Pancreas (tissue), 10 donors: Measurements from ENCODE around the gene DMRTB1. TPM values are rescaled to one million over a fixed set of nuclear protein-coding genes. Genes with fewer than 3 reads are reported as not detected.

Experiments
- ATAC-seq, 4 donors: fragments of 200-7000 bp; cut with Tn5 transposase; one replicate each; pipeline versions ENCODE4 v1.8.0 to v1.9.1; 2020; ENCODE audit warnings: mild to moderate bottlenecking in 4 of 4, moderate library complexity in 4 of 4
- DNase-seq, 6 donors: peaks; one replicate each; pipeline ENCODE4 v3.0.0-alpha.2; 2020
- FAIRE-seq: peaks from 2 replicates; lab custom pipeline; 2012; peaks lifted over from hg19 to GRCh38; lab: Jason Lieb, UNC
- H3K27ac ChIP-seq, 4 donors: fragments of 200-600 bp; sonication (generic); 1 replicate in 3 of 4; 2 replicates in 1 of 4; pipeline versions ENCODE4 v1.5.0 to v1.8.0; 2020
- H3K27me3 ChIP-seq, 4 donors: fragments of 200-600 bp; one replicate each; pipeline ENCODE4 v1.8.0; 2021
- H3K36me3 ChIP-seq, 3 donors: fragments of 200-600 bp; sonication (generic) in 1 of 3; one replicate each; pipeline versions ENCODE4 v1.5.0 to v1.8.0; 2020 to 2021
- H3K4me1 ChIP-seq, 3 donors: fragments of 200-600 bp; one replicate each; pipeline ENCODE4 v1.8.0; 2021
- H3K4me3 ChIP-seq, 4 donors: fragments of 200-600 bp; sonication (generic) in 2 of 4; one replicate each; pipeline versions ENCODE4 v1.5.0 to v1.8.0; 2020 to 2021
- H3K9me3 ChIP-seq, 4 donors: fragments of 200-600 bp; one replicate each; pipeline ENCODE4 v1.8.0; 2021
- WGBS, 2 donors: extraction: QIAGEN DNeasy Blood & Tissue Kit; methylation state at CpG; one replicate each; pipeline ENCODE4 v1.1.7; 2013; 5-methylcytosine and 5-hydroxymethylcytosine counted together
- intact Hi-C, 3 donors: fragments of 100-400 bp; cut with DNase I; formaldehyde crosslinking; loops; one replicate each; pipeline versions ENCODE4 v1.11.1 to v1.14.2; 2022
- polyA plus RNA-seq, 2 donors: library from polyadenylated mRNA; stranded (reverse); fragments of 200-250 nt; gene quantifications; one replicate each; pipeline ENCODE4 v1.2.3, GENCODE V29; 2013
- total RNA-seq, 6 donors: library from RNA; stranded (reverse); fragmentation: NEBNext Ultra II Directional in 4 of 6; extraction: Animal tissue kit (Norgen Biotek cat#: 25700) in 4 of 6; gene quantifications; one replicate each; pipeline versions ENCODE4 v1.2.1 to v1.2.4, GENCODE V29; 2021 to 2023
- TF ChIP-seq, protein P1 (sequence below), 4 donors: fragments of 200-600 bp; sonication (generic) in 3 of 4; IDR thresholded peaks; one replicate each; pipeline versions ENCODE4 v1.5.0 to v1.8.0; 2021; ENCODE audit warnings: antibody characterized with exemption in 4 of 4
- donor health status: healthy with polysubstance abuse.
- donor health status: DM: no; HTN: no; CAD: no; lungs with moderate emphysema.
- donor health status: DM: no; HTN: no; CAD: no.
- donor health status: control.
- donor health status: control.
- donor health status: Bipolar disorder and iron deficiency.
- donor health status: DM: yes; HTN: yes; CAD: no.
- donor health status: DM: no; HTN: no; CAD: no.
- donor health status: DM: no; HTN: no; CAD: no.
- donor health status: DM: yes; HTN: yes; CAD: no.

The DMRTB1 gene
- total and polyA plus RNA-seq, 8 donors: not detected

DNA sequence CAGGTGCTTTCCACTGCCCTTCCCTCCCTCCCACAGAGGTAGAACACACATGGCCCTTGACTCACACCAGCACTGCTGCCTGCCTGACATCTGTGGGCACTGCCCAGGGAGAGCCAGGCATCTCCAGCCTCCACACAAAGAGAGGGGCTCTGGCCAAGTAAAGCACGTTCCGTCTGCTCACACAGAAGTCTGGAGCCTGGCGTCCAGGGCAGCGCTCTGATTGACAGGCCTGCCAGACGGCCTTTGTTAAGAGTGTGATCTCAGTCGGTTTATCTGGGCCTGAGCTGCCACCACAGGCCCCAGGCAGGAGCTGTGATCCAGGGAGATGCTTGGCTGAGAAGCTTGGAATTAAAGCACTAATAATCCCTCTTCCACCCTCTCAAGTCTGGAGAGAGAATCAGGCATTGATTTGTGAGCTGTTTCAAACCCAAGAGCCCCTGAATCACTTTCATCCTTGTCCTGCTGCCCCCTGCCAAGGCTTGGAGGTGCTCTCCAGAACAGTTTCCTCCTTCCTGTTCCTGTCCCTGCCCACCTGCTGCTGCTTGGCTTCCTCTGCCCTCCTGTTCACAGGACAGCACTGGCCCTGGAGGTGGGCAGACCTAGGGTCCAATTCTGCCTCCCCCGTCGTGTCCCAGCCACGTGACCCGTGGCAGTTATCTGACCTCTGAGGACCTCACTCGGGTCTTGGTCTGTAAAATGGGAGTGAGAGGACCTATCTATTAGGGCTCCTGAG lies 3.7 kb downstream of the DMRTB1 start:
- no peak for FAIRE-seq
- WGBS, 2 donors: 51 to 52% methylated on average over 10 to 11 of the region's 11 CpGs
- no peaks in the 10 kb centered on the region for H3K27me3 ChIP-seq
- H3K4me1 ChIP-seq: no peaks in the 10 kb centered on the region
- H3K9me3 ChIP-seq: no peaks in the 10 kb centered on the region
- intact Hi-C loops: no loop called here
- H3K27ac ChIP-seq: no peak overlapping the region
- H3K36me3 ChIP-seq: no peaks in the 10 kb centered on the region
- no peak overlapping the region for H3K4me3 ChIP-seq
- TF ChIP-seq, protein P1, sequence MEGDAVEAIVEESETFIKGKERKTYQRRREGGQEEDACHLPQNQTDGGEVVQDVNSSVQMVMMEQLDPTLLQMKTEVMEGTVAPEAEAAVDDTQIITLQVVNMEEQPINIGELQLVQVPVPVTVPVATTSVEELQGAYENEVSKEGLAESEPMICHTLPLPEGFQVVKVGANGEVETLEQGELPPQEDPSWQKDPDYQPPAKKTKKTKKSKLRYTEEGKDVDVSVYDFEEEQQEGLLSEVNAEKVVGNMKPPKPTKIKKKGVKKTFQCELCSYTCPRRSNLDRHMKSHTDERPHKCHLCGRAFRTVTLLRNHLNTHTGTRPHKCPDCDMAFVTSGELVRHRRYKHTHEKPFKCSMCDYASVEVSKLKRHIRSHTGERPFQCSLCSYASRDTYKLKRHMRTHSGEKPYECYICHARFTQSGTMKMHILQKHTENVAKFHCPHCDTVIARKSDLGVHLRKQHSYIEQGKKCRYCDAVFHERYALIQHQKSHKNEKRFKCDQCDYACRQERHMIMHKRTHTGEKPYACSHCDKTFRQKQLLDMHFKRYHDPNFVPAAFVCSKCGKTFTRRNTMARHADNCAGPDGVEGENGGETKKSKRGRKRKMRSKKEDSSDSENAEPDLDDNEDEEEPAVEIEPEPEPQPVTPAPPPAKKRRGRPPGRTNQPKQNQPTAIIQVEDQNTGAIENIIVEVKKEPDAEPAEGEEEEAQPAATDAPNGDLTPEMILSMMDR (IDR thresholded peaks at IDR 0.05): no peak
- no peak for ATAC-seq
- no peak for DNase-seq

GRCh38 chr1:53463961-53464899 lies 5.0 kb downstream of the DMRTB1 start:
- DNase-seq: no peak
- Histone ChIP-seq H3K9me3 (no peaks in the 10 kb centered on the region), H3K4me1 (no peaks in the 10 kb centered on the region), H3K4me3 (no peak overlapping the region), H3K27me3 (no peaks in the 10 kb centered on the region), H3K36me3 (no peaks in the 10 kb centered on the region), H3K27ac (no peak overlapping the region)
- TF ChIP-seq, protein P1 (IDR thresholded peaks at IDR 0.05): no peak
- no peak for ATAC-seq
- FAIRE-seq: no peak
- intact Hi-C loops: no loop called here
- WGBS, 2 donors: 74 to 77% methylated on average over 24 of the region's 24 CpGs

- Histone ChIP-seq H3K9me3 (no peaks in the 10 kb centered on the region), H3K4me3 (no peak overlapping the region), H3K27me3 (no peaks in the 10 kb centered on the region), H3K27ac (no peak overlapping the region), H3K36me3 (no peaks in the 10 kb centered on the region), H3K4me1 (no peaks in the 10 kb centered on the region)
- FAIRE-seq (no peak), ATAC-seq (no peak), DNase-seq (no peak)
- WGBS, 2 donors: 48 to 74% methylated on average over 4 of the region's 4 CpGs
- TF ChIP-seq, protein P1 (IDR thresholded peaks at IDR 0.05): no peak
- intact Hi-C loops: no loop called here
Observed at GRCh38 chr1:53465023-53465957, 6.1 kb downstream of the DMRTB1 start.

DNA sequence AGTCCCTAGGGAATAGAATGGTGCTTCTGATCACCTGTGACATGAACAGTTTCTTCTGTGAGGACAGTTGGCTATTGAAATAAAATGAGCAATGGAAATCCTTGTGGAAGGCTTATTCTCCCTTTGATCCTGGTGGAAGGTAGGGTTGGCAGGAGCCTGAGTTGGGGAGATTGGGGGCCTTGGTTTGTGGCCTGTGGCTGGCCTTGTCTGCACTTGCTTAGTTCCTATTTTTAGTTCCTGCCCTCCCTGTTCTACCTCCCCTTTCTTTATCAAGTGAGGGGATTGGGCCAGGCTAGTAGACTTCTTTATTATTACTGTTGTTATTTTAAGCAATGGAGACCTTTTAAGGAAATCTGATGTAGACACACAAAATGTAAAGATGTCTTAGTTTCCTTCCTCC lies 8.2 kb downstream of the DMRTB1 start:
- no peaks in the 10 kb centered on the region for H3K36me3 ChIP-seq
- intact Hi-C loops: no loop called here
- no peaks in the 10 kb centered on the region for H3K27me3 ChIP-seq
- DNase-seq (no peak), ATAC-seq (no peak), FAIRE-seq (no peak)
- no peaks in the 10 kb centered on the region for H3K4me1 ChIP-seq
- H3K4me3 ChIP-seq: no peak overlapping the region
- TF ChIP-seq, protein P1 (IDR thresholded peaks at IDR 0.05): no peak
- H3K27ac ChIP-seq: no peak overlapping the region
- H3K9me3 ChIP-seq: no peaks in the 10 kb centered on the region
